Effector memory CD8-positive, alpha-beta T cell (primary cell): ENCODE results near the gene MMP8.
"Not testable (repeated sequence)": the region's sequence is repeated elsewhere in the genome, so short reads cannot be mapped to it uniquely, and the experiment has no call there.

Experiments
- ATAC-seq: fragments of 150-1000 bp; cut with Tn5 transposase; replicated peaks from 2 replicates; pipeline ENCODE4 v1.10.0; 2021; ENCODE audit warnings: mild to moderate bottlenecking, moderate library complexity
- DNase-seq, 3 experiments: peaks; one replicate each; pipeline ENCODE4 v3.0.0; 2021
- H3K27ac Mint-ChIP-seq, 2 donors: one replicate each; pipeline ENCODE4 v1.8.0; 2022; ENCODE audit warnings: mild to moderate bottlenecking in 2 of 2, mixed read lengths in 2 of 2, moderate library complexity in 2 of 2
- H3K27me3 Mint-ChIP-seq, 2 donors: one replicate each; pipeline ENCODE4 v1.8.0; 2022; ENCODE audit warnings: mixed read lengths in 2 of 2
- H3K36me3 Mint-ChIP-seq: one replicate; pipeline ENCODE4 v1.8.0; 2022; ENCODE audit warnings: mild to moderate bottlenecking, moderate library complexity, mixed read lengths; ENCODE audit not compliant: insufficient read depth
- H3K4me1 Mint-ChIP-seq, 2 donors: one replicate each; pipeline ENCODE4 v1.8.0; 2022; ENCODE audit warnings: low read depth in 2 of 2, mixed read lengths in 2 of 2
- H3K4me3 Mint-ChIP-seq, 2 donors: one replicate each; pipeline ENCODE4 v1.8.0; 2022; ENCODE audit warnings: mild to moderate bottlenecking in 2 of 2, mixed read lengths in 2 of 2, moderate library complexity in 2 of 2
- H3K9me3 Mint-ChIP-seq, 2 donors: one replicate each; pipeline ENCODE4 v1.8.0; 2022; ENCODE audit warnings: mixed read lengths in 2 of 2

Gene MMP8

DNA sequence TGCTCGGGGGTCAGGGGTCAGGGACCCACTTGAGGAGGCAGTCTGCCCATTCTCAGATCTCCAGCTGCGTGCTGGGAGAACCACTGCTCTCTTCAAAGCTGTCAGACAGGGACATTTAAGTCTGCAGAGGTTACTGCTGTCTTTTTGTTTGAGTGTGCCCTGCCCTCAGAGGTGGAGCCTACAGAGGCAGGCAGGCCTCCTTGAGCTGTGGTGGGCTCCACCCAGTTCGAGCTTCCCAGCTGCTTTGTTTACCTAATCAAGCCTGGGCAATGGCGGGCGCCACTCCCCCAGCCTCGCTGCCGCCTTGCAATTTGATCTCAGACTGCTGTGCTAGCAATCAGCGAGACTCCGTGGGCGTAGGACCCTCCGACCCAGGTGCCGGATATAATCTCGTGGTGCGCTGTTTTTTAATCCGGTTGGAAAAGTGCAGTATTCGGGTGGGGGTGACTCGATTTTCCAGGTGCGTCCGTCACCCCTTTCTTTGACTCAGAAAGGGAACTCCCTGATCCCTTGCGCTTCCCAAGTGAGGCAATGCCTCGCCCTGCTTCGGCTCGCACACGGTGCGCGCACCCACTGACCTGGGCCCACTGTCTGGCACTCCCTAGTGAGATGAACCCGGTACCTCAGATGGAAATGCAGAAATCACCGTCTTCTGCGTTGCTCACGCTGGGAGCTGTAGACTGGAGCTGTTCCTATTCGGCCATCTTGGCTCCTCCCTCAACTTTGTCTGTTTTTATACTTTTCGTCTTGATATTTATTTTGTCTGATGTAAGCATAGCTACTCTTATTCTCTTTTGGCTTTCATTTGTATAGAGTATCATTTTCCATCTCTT, 22.2 kb upstream of the MMP8 start:
- H3K4me3 Mint-ChIP-seq, H3K36me3 Mint-ChIP-seq, DNase-seq, H3K27ac Mint-ChIP-seq, ATAC-seq, H3K4me1 Mint-ChIP-seq: not testable (repeated sequence)
- peaks cover 23 to 24% of the 10 kb centered on the region in 2 donors for H3K27me3 Mint-ChIP-seq
- peaks cover 4 to 14% of the 10 kb centered on the region in 2 donors for H3K9me3 Mint-ChIP-seq

GRCh38 chr11:102734650-102735049, 9.9 kb upstream of the MMP8 start:
- ATAC-seq: no peak

GRCh38 chr11:102733232-102733875, 8.6 kb upstream of the MMP8 start:
- no peaks in the 10 kb centered on the region for H3K36me3 Mint-ChIP-seq
- H3K9me3 Mint-ChIP-seq: no peaks in the 10 kb centered on the region
- H3K27me3 Mint-ChIP-seq: peaks cover 15% of the 10 kb centered on the region in 2 donors
- no peaks in the 10 kb centered on the region for H3K4me1 Mint-ChIP-seq
- H3K27ac Mint-ChIP-seq: no peak overlapping the region
- DNase-seq: no peak
- H3K4me3 Mint-ChIP-seq: no peak overlapping the region
- no peak for ATAC-seq

More at GRCh38 chr11:102734650-102735049, 9.9 kb upstream of the MMP8 start:
- Mint-ChIP-seq H3K27me3 (peaks cover 11 to 18% of the 10 kb centered on the region in 2 donors), H3K4me3 (no peak overlapping the region), H3K27ac (no peak overlapping the region), H3K4me1 (no peaks in the 10 kb centered on the region), H3K9me3 (no peaks in the 10 kb centered on the region), H3K36me3 (no peaks in the 10 kb centered on the region)
- DNase-seq: no peak

- H3K36me3 Mint-ChIP-seq, H3K27ac Mint-ChIP-seq, H3K4me1 Mint-ChIP-seq, H3K27me3 Mint-ChIP-seq, ATAC-seq, H3K4me3 Mint-ChIP-seq, DNase-seq, H3K9me3 Mint-ChIP-seq: not testable (repeated sequence)
Observed at GRCh38 chr11:102730944-102731343, 6.2 kb upstream of the MMP8 start.

DNA sequence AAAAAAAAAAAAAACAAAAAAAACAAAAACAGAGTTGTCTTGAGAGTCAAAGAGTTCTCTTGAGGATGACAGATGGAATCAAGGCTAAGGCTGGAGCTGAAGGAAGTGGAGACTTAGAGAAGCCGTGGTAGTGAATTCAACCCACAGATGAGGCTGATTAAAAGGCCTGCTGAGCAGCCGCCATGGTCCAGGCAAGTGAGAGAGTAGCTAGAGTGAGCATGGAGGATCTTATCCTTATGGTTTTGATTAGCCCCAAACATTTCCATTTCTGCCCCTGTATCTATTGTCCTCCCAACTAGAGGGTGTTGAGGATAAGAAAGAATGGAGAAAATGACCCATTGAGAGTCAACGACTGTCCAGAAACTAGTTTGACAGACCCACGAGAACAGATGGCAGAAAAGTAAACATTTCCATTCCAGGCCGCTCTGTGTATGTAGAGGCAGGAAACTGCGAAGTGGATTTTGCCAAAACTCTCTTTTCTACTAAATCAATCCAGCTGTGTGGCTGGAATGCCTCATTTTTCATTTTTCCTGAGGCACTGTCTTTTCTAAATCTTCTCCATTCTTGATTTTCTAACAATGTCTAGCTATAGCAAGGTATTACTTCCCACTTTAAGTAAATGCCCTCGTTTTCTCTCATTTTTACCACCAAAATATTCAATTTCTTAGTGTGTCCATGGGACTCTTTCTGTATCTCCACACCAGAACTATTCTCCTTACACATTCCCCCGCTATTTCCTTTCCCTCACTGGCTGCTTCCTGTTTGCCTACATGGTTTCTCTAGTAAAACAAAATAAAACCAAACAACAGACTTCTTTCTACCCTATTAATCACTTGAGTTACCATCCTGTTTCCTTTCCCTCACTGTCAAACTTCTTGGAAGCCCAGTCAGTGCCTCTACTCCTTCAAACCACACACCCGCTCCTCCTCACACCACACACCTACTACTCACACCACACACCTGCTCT, 5.4 kb upstream of the MMP8 start:
- ATAC-seq (no peak), DNase-seq (no peak)
- Mint-ChIP-seq H3K27me3 (peaks cover 6 to 14% of the 10 kb centered on the region in 2 donors), H3K4me3 (no peak overlapping the region), H3K4me1 (no peaks in the 10 kb centered on the region), H3K36me3 (no peaks in the 10 kb centered on the region), H3K9me3 (no peaks in the 10 kb centered on the region), H3K27ac (no peak overlapping the region)

- Mint-ChIP-seq H3K27me3 (peaks cover 6 to 18% of the 10 kb centered on the region in 2 donors), H3K4me3 (no peak overlapping the region), H3K9me3 (no peaks in the 10 kb centered on the region), H3K27ac (no peak overlapping the region), H3K36me3 (no peaks in the 10 kb centered on the region), H3K4me1 (no peaks in the 10 kb centered on the region)
- DNase-seq (no peak), ATAC-seq (peak; percentile 19)
Observed at GRCh38 chr11:102727890-102728289, 3.1 kb upstream of the MMP8 start.

DNA sequence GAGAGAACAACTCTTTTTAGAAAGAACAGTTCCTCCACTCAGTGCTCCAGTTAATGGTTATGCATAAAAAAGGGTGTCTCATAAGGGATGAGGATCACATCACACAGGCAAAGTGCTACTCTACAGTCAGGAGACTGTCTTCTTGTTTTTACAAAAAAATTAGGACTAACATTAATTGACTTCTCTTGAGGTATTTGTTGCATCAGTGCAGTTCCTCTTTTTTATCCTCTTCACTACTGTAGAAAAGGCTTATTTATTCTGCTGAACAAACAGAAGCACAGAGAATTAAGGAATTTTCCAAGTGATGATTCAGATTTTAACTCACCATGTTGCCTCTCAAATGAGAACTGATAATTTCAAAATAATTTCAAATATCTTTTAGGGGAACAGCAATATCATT, 1.9 kb downstream of the MMP8 start:
- H3K4me1 Mint-ChIP-seq: no peaks in the 10 kb centered on the region
- no peaks in the 10 kb centered on the region for H3K36me3 Mint-ChIP-seq
- H3K4me3 Mint-ChIP-seq: no peak overlapping the region
- DNase-seq: no peak
- no peaks in the 10 kb centered on the region for H3K9me3 Mint-ChIP-seq
- peaks cover 7 to 50% of the 10 kb centered on the region in 2 donors for H3K27me3 Mint-ChIP-seq
- H3K27ac Mint-ChIP-seq: no peak overlapping the region
- ATAC-seq: no peak

GRCh38 chr11:102719620-102720277, 5.0 kb downstream of the MMP8 start:
- ATAC-seq (no peak), DNase-seq (no peak)
- no peak overlapping the region for H3K27ac Mint-ChIP-seq

GRCh38 chr11:102717280-102717679, 7.5 kb downstream of the MMP8 start:
- Mint-ChIP-seq H3K27me3 (peaks cover 11 to 57% of the 10 kb centered on the region in 2 donors), H3K36me3 (no peaks in the 10 kb centered on the region), H3K9me3 (no peaks in the 10 kb centered on the region), H3K4me3 (no peak overlapping the region), H3K27ac (no peak overlapping the region), H3K4me1 (no peaks in the 10 kb centered on the region)
- ATAC-seq (no peak), DNase-seq (no peak)

More at GRCh38 chr11:102719620-102720277, 5.0 kb downstream of the MMP8 start:
- peaks cover 7 to 41% of the 10 kb centered on the region in 2 donors for H3K27me3 Mint-ChIP-seq
- H3K36me3 Mint-ChIP-seq: no peaks in the 10 kb centered on the region
- H3K4me3 Mint-ChIP-seq: no peak overlapping the region
- no peaks in the 10 kb centered on the region for H3K9me3 Mint-ChIP-seq
- no peaks in the 10 kb centered on the region for H3K4me1 Mint-ChIP-seq

GRCh38 chr11:102716527-102716926, 8.2 kb downstream of the MMP8 start:
- Mint-ChIP-seq H3K4me3 (no peak overlapping the region), H3K27me3 (peaks cover 16 to 62% of the 10 kb centered on the region in 2 donors), H3K36me3 (no peaks in the 10 kb centered on the region), H3K27ac (no peak overlapping the region), H3K4me1 (no peaks in the 10 kb centered on the region), H3K9me3 (no peaks in the 10 kb centered on the region)
- DNase-seq (no peak), ATAC-seq (no peak)

DNA sequence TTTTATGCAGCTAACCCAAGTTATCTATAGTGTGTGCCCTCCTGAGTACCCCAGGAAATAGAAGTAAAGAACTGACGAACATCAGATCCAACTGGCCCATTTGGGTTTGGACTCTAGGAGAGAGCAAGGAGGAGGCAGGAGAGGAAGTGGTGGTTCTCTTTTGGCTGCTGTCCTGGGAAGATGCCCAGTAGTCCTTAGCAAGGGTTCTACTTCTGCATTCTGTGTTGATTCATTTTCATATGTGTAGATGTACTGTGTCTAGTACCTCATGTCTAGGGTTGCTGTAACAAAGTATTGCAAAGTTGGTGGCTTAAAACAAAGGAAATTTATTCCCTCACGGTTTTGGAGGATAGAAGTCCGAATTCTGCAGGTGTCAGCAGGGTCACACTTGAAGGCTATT, 12.6 kb downstream of the MMP8 start:
- Mint-ChIP-seq H3K9me3 (no peaks in the 10 kb centered on the region), H3K27me3 (peaks cover 18 to 24% of the 10 kb centered on the region in 2 donors), H3K36me3 (no peaks in the 10 kb centered on the region), H3K27ac (no peak overlapping the region), H3K4me1 (no peaks in the 10 kb centered on the region), H3K4me3 (no peak overlapping the region)
- DNase-seq (no peak), ATAC-seq (no peak)

- peaks cover 18 to 22% of the 10 kb centered on the region in 2 donors for H3K27me3 Mint-ChIP-seq
- H3K4me3 Mint-ChIP-seq: no peak overlapping the region
- H3K4me1 Mint-ChIP-seq: peaks cover 0 to 3% of the 10 kb centered on the region in 2 donors
- H3K36me3 Mint-ChIP-seq: no peaks in the 10 kb centered on the region
- DNase-seq: no peak
- no peak for ATAC-seq
- no peaks in the 10 kb centered on the region for H3K9me3 Mint-ChIP-seq
- no peak overlapping the region for H3K27ac Mint-ChIP-seq
Observed at GRCh38 chr11:102709201-102709945, 15.4 kb downstream of the MMP8 start.
